Measurements from ENCODE around the gene HTRA1.

HTRA1 gene

DNA sequence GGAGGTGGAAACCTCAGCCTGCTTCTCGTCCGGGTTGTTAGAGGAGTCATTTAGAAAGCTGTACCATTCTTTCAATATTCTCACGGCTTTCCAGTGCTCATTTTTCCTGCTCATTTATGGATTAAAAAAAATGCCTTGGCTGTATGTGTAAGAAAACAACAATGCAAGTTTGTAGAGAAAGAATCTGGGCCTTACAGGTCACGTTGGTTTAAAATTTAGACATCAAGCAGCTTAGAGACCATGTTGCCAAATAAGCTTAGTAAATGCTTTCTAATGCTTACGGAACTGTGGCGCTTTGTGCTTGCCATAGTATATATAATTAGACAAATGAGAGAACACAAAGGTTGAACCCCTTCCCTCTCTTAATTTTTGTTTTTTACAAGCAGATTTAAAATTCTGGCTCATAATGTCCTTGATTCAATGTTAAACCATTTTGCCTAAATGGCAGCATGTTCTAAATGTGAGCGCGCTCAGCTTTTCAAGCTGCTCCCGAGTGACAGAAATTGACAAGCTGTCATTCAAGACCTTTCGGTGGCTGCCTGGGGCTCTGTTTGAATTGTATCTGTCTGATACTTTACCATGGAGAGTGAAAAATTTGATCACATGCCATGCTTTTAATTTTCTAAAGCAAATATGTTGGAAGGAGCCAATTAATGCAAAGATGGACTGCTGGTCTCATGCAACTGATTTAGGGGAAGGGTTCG, 5.8 kb upstream of the HTRA1 start:
- no peak for DNase-seq

DNA sequence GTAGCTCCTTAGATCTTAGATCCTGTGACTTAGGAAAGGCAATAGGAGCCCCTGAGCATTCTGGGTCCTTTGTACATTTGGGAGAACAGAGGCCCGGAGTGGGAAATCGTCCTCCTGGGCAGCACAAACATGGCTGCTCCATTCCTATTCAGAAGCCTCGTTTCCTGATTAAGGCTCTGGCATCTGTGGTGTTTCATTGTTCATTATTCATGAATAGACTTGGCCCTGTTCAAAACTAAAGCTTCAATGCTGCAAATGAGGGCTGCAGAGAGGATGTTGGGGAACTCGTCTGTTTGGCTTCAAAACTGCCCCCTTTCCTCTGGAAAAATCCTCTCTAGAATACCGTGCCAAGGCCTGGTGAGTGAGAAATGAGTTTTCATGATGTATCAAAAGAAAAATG, 3.4 kb upstream of the HTRA1 start:
- no peak for DNase-seq

DNA sequence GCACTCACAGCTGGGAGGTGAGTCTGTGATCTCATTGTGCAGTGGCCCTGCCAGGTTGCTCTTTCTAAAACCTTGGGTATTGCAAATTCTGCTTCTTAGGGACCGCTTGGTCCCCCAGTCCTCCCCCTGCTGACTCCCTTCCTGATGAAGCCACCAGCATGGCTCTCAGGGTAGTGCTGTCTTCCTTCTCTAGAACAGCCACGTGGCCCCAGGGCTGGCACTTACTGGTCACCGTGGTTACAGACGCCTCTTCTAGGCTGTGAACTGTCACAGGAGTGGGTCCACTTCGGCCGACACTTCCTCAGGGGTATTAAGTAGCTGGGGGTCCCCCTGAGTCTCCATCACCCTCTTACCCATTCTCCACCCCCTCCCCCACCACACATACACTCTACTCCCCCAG, 2.7 kb upstream of the HTRA1 start:
- no peak for DNase-seq

DNA sequence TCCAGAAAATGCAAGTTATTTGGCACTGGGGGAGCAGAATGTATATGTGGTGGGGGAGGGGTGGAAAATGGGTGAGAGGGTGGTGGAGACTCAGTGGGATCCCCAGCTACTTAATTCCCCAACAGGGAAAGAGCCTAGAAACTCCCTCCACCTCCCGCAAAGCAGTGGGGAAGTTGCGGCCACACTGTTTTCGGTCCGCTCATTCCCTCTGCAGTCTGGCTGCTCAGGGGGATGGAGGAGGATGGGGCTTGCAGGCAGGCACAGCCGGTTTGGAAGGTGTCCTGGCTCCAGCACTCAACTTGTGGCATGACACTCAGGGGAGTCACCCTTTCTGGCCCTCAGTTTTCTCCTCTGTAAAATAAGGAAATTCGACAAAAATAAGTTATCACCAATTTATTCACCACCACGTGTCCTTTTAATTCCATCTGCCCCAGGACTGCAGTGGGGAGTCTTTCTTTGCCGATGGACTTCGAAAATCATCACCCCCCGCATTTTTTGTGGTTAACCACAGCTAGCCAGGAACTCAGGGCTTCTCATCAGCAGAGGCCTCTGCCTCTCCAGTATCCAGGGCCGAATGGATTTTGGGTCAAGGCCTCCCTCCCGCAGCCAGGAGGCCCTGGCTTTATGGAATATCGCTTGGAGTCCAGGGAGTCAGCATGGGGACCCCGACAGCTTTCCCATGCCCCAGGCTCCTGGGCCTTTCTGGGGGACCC, 1.6 kb upstream of the HTRA1 start:
- no peak for DNase-seq

DNA sequence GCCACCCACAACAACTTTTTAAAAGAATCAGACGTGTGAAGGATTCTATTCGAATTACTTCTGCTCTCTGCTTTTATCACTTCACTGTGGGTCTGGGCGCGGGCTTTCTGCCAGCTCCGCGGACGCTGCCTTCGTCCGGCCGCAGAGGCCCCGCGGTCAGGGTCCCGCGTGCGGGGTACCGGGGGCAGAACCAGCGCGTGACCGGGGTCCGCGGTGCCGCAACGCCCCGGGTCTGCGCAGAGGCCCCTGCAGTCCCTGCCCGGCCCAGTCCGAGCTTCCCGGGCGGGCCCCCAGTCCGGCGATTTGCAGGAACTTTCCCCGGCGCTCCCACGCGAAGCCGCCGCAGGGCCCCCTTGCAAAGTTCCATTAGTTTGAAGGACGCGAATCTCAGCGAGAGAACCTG, 461 bp upstream of the HTRA1 start:
- DNase-seq, result no peak

DNA sequence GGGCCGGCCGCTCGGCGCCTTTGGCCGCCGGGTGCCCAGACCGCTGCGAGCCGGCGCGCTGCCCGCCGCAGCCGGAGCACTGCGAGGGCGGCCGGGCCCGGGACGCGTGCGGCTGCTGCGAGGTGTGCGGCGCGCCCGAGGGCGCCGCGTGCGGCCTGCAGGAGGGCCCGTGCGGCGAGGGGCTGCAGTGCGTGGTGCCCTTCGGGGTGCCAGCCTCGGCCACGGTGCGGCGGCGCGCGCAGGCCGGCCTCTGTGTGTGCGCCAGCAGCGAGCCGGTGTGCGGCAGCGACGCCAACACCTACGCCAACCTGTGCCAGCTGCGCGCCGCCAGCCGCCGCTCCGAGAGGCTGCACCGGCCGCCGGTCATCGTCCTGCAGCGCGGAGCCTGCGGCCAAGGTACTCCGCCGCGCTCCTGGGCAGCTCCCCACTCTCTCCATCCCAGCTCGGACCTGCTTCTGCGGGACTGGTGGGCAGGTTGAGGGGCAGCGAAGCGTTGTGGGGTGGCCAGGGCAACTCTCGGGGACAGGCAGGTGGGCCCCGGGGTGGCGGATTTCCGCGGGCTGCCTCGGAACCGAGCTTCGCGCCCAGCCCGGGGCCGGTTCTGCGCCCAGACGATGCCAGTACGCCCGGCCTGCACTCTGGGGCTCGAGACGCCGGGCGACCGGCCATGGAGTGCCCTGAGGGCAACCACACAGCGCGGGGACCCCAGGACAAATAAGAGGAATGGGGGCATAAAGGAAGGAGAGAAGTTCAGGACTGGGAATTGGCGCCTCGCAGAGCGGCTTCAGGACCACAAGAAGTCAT, 578 bp downstream of the HTRA1 start:
- no peak for DNase-seq

DNA sequence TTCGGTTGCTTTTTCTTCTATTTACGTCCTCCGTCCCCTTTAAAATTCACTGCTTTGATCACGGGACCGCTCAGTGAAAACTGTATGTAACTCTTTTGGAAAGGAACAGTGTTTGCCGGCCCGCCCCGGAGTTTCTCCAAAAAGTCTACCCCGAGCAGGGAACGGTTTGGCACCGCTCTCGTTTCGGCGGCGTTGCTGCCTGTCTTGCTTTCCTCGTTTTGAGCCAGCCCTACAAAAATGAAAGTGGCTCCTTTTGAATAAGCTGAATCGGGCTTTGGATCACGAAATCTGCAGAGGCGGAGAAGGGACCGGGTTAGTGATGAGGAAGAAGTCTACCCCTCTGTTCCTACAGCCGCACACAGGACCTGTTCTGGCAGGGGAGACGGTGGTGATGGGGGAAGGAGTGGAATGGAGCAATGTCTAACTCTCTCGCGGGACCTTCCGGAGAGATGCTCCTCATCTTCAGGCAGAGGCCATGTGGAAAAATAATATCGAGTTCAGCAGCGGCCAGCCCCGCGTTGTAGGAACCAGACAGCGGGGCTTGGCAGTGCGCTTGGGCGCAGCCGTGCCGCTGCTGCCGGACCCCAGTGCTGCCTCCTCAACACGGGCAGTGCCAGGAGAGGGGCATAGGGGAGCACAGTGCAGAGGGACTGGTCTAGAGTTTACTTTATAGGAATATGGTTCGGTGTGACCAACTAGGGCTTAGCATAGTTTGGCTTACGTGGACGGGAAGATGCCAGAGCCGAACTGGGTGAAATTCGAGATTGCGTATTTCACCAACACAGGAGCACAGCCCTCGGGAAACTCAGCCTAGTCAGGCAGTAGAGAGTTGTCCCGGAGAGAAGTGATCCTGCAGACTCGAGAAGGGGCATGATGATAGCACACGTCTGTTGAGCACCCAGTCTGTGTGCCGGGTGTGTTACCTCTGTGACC, 1.4 kb downstream of the HTRA1 start:
- DNase-seq, result no peak

DNA sequence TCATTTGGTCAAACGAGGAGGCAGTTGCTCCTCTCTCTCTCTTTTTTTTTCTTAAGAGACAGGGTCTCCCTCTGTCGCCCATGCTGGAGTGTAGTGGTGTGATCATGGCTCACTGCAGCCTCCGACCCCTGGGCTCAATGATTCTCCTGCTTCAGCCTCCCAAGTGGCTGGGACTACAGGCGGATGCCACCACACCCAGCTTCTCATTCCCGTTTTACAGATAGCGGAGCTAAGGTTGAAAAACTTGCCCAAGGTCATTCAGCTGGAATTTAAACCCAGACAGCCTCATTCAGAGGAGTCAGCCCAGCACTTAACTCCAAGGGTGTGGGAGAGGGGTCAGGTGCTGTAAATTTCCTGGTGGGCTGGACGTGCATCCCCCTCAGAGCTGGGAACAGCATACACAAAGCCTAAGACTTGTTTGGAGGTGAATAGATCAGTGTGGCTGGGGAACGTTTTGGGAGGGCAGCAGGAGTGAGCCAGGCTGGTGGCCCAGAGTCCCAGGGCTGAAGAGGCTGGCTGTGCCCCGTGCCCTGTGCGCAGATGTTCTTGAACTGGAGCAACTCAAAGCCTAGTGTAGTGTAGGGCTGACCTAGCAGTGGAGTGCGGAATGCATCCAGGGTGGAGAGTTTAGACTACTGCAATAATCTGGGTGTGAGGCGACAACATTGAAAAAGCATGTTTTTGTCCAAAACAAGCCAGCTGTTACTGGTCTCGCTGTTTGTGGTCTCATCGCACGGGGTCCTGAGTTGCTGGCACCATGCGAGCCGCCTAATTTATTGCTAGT, 2.3 kb downstream of the HTRA1 start:
- DNase-seq, result no peak

DNA sequence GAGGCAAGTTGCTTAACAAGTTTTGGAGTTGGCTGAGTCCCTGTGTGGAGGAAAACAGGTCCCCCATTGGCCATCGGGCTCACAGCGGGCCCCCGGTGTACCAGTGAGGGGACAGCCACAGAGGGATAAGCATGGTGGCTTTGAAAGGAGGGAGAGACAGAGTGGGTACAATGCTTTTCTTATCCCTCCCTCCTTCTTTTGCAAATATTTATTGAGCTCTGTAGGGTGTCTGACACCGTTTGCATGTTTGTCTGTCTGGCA, 2.8 kb downstream of the HTRA1 start:
- no peak for DNase-seq

DNA sequence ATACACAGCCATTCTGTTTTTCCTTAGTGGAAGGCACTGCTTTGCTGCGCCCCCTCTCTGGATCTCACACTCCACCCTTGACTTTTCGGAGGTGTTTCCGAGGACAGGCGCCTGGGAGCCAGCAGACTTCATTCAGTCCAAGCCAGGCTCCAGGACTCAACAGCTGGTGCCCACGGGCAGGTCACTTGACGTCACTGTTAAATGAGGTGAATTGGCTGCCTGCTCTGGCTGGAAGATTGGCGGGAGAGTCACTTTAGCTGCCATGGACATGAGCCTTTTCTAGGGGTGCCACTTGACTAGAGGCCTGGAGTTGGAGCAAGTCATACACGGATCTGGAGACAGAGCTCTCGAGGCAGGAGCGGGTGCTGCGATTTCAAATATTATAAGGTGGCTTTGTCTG, 3.2 kb downstream of the HTRA1 start:
- DNase-seq, result no peak

DNA sequence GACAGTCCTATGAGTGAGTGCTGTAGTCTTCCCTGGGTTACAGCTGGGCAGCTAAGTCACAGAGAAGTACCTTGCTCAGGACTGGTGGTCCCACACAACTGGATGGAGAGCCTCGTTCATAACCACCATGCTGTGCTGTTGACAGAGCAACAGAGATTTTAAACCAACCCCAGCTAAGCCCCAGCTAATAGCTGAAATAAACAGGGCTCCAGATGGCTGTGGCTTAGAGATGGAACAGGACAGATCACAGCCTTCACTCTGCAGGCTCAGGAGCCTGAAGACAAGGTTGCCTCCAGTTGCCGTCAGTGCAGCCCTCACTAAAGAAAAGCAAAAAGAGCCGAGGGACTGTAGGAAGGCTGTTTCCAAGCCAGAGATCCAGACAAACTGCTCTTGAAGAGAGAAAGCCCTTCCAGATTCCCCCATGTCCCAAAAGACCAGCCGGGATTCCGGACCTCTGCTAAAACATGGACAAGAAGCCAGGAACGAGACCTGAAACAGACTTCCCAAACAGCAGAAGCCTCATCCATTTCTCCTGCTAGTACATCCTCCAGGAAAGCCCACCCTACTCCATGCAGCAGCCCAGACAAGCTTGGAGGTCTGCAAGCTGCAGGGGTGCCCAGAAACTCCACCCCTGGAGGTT, 4.2 kb downstream of the HTRA1 start:
- no peak for DNase-seq

DNA sequence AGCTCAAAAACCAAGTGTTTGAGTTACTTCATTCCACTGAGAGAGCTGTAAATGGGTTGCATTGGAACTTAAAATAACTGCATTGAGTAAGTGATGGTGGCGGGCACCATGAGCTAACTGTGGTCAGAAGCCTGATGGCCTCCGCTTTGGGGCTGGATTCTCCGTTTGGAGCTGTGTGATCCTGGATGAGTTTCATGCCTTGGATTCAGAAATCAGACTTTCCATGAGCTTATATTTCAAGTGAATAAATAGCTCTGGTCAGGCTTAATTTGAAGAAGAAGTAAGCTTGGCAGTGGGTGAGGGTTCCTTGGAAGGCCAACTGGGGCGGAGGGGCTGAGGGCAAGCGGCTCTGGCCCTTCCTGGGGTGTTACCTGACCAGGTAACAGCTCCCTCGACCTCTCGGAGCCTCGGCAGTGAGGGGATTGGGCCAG, 5.6 kb downstream of the HTRA1 start:
- no peak for DNase-seq

DNA sequence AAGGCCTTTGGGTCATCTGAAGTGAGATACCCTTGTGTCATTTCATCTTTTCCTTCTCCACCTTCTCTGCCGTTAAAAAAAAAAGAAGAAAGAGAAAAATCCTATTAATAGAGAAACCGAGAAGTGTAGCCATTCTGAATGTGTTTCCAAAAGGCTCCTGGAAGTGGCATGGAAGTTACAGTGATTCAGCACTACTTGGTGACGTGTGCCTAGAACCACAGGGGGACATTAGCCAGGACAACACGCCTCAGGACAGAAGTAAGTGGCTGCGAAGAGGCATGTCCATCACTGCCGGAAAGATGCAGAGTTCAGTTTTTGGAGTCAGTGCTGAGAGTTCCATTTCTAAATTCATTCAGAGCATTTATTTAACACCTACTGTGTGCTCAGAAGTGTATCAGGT, 6.3 kb downstream of the HTRA1 start:
- DNase-seq, result no peak

DNA sequence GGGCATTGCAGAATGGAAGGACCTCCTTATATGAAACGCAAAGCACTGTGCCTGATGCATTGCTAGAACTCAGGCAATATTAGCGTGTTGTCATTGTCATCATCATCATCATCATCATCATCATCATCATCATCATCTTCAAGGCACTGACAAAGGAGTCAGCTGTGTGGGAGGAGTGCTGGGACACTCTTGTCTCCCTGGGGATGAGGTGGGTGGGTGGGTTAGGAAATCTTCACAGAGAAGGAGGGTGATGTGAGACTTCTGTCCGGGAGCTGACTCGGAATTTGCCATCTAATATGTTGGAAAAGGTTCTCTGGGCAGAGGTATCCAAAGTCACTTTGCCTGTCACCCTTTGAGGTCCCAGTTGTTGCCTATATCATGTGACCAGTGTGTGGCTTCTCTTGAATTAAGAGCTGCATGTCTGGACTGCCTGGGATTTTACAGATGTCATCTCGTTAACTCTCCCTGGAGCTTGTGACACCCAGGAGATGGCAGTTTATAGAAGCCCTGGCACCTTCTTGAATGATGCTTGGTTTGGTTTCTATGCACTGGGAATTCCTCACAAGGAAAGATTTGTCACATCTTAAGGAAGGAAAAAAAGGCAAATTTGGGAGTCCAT, 7.1 kb downstream of the HTRA1 start:
- DNase-seq, result no peak

DNA sequence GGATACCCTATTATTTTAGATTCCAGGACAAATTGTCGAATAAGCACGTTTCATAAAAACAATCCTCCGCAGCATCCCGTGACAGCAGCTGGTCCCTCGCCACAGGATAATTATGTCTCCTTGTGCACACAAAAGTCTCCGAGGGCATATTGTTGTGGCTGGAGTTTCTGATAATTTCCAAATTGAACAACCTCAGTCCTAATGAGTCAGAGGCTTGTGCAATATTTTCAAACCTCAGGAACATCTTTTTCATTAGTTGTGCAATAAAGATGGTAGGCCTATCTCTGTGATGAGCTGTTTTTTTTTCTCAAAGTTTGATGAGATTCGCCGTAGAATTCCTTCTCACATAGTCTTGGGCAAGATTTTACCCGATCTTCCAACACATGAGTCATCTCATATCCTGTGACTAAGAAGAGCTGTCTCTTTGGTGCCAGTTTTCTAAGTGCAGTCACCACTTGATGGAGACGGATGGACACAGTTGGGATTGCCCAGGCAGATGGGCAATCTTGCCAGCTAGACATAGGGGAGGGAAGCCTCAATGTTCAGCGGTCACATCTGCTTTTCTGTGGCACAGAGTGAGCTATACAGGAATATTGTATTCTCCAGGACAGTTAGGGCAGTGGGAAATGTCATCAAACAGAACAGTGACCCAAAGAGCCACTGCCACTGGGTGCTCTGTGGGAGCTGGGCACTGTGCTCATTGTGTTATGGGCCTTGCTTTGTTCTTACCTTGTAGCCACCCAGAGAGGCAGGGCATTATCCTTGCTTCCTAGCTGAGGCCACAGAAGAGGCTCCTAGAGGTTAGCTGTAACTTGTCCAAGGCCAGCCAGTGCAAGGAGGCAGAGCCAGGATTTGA, 7.8 kb downstream of the HTRA1 start:
- DNase-seq, result no peak

DNA sequence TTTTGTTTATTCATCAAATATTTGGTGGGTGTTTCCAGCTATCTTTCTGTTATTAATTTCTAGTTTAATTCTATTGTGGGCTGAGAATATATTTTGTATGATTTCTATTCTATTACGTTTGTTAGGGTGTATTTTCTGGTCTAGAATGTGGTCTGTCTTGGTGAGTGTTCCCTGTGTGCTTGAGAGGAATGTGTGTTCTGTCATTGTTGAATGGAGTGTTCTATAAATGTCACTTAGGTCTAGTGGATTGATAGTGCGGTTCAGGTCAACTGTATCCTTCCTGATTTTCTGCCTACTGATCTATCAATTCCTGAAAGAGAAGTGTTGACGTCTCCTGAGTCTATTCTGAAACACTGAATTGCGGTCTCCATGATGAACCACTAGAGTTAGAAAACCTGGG, 8.5 kb downstream of the HTRA1 start:
- no peak for DNase-seq

DNA sequence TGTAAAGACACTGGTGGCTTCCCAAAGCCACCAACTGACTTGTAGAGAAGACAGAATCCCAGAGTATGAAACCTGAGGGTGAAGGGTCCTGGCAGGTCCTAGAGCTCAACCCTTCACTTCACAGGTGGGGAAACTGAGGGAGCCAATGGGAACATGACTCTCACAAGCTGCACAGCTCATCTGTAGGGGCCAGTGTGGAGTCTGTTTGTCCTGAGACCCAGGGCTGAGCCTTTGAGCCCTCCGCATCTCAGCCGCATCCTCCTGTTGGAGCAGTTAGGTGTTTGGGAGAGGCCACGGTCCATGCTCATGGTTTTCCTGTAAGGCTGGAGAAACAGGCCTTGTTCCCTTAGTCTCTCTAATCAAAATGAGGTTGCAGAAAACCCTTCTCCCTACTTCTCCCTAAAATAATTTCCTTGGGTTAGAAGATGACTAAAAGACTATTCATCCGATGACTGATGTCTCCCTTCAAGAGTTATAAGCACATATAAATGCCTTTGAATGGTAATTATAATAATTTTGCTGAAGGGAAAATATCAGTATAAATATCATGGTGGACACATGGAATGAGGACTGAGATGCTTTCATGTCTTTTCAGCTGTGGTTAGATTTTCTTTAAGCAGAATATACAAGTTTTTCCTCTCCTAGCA, 10.3 kb downstream of the HTRA1 start:
- no peak for DNase-seq

DNA sequence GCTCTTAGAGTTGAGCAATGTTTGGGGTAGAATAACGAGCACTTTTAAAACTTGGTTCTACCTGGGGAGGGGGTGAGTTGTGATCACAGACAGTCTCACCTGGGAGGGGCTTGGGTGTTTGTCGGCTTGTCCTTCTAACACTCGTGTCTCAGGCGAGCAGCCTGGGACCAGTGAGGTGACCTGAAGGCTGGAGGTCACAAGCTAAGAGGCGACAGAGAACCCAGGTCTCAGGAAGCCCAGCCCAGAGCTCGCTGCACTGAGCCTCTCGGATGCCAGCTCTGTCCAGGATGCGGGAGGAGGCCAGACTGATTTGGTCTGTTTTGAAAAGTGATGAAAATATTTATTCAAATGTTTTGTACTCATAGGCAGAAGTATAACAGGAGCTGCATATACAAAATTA, 11.8 kb downstream of the HTRA1 start:
- DNase-seq, result no peak

DNA sequence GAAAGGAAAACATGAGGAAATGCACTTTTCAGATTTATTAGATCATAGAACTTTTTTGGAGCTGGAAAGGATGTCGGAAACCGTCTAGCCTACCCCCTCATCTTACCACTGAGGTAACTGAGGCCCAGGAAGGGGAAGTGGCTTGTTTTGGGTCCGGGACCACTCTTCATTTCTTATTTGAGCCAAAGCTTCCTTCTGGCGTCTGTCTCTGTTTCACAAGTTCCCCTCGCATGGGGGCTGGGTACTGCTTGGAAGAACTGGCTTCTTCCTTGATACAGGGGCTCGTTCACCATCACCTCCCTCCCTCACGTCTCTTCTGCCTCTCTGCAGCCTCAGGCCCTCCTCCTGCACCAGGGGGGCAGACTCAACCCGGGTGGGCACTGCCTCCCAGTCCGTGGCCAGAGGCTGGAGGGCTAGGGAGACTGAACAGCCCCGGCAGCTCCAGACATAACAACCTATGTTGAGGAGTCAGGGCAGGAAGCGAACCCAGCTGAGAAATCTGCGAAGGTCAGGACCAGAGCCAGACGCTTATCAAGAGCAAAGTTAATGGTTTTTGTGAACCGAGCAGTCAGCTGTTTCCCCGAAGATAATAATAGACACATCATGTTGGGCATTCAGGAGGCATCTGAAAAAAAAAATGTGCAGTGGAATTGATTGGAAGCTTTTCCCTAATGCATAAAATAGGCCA, 12.9 kb downstream of the HTRA1 start:
- no peak for DNase-seq

All from NCI-H1930 (cell line).